G401.6 (cell line): ENCODE measurements around the gene INTS1.

Experiments used
- FAIRE-seq: peaks from 2 replicates; lab custom pipeline; 2012; peaks lifted over from hg19 to GRCh38; lab: Jason Lieb, UNC

The INTS1 gene

GRCh38 chr7:1541431-1542162 lies 37.4 kb upstream of the INTS1 start:
- FAIRE-seq: no peak

DNA sequence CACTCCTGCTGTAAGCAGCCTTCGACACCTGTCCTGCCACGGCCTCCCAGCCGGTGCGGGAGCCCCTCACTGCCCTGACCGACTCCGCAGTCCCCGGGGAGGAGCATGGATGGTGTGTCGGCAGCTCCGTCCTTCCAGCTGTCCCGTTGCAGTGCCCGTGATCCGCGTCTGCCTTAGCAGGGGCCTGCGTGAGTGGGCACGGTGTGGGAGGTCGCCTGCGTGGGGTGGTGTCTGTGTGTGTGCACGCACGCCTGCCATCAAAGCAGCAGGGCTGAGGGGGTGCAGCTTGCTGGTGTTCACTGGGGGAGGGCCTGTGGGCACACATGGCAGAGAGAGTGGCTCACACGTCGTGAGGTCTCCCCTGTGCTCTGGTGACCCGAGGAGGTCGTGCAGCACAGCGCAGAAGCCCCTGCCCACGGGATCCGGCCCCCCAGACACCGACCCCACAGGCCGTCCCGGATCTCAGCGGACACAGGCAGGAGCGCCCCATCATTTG lies 36.6 kb upstream of the INTS1 start:
- no peak for FAIRE-seq

- no peak for FAIRE-seq
Measured at GRCh38 chr7:1539882-1540775, 35.9 kb upstream of the INTS1 start.

DNA sequence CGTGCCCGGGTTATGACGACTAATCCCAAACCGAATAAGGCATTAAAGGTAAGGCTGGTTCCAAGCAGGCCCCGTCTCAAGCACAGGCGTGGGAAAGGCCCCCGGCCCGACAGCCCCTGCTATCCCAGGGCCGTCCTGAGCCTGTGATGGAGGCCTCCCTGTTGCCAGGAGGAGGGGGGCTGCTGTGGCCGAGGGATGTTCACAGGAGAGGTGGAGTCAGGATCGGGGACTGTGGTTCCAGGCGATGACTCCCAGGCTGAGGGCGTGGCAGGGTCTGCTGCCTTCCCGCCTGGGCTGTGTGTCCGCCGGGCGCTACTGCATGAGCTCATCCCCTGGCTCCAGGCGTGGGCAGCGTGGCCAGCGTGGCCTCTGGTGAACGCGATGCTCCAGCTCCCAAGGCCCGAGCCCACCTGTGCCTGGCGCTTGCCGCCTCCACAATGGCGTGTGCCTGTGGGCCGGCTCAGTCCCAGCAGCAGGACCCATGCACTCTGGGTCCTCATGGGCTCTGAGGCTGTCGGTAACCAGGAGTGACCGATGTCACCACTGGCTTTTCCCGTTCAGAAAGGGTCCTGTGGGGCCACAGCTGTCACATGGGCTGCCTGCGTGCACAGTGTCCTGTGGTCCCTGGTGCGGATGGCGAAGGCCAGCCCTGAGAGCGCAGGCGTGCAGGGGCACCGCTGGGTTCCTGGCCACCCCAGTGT lies 35.1 kb upstream of the INTS1 start:
- FAIRE-seq: no peak

GRCh38 chr7:1538544-1539180 lies 34.5 kb upstream of the INTS1 start:
- FAIRE-seq: no peak

DNA sequence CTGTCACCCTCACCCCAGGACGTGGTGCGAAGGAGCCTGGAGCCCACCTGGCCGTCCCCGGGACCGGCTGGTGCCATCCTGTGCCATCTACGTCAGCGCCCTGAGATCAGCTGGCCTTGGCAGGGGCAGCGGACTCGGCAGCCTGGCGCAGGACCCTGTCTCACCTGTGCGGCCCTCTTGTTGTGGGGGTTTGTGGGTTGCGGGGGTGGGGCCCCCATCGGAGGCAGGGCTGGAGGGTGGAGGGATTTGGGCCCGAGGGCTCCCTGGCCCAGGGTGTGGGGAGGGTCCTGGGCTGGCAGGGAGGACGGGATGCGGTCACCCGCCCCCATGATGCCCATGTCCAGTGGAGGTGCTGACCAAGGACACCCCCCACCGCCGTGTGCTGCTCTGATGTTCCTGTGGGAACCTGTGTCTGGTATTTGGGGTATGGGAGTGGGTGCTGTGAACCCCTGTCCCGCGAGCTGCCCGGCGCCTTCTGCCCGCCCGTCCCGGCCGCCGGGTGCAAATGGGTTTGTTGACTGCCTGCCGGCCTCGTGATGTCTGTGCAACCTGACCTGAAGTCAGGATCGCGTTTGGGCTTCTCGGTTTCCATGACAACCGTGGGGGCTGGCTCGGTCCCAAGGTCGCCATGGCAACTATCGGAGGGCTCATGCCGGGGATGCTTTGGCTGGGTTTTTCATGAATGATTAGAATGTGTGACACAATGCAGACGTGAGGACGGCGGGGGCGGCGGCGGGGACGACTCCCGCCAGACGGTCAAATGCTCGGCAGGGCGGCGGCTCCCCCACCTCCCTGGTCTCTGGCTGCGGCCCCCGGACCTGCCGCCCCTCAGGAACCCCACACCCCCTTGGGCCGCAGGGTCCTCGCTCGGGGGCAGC lies 33.6 kb upstream of the INTS1 start:
- no peak for FAIRE-seq

- peak; percentile 90 for FAIRE-seq
Measured at GRCh38 chr7:1536743-1537534, 32.8 kb upstream of the INTS1 start.

- peak; percentile 88 for FAIRE-seq
Measured at GRCh38 chr7:1536455-1536742, 32.2 kb upstream of the INTS1 start.

- no peak for FAIRE-seq
Measured at GRCh38 chr7:1535701-1536454, 31.7 kb upstream of the INTS1 start.

DNA sequence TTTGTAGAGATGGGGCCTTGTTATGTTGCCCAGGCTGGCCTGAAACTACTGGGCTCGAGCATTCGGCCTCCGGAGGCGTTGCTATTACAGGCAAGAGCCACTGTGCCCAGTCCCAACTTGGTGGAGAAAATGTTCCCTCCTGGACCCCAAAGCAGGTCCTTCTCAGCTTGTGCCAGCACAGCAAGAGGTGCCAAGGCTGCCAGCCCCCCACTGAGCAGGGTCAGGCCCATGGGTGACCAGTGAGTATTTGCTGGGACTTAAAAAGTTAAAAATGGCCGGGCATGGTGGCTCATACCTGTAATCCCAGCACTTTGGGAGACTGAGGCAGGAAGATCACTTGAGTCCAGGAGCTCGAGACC lies 30.9 kb upstream of the INTS1 start:
- FAIRE-seq: no peak

DNA sequence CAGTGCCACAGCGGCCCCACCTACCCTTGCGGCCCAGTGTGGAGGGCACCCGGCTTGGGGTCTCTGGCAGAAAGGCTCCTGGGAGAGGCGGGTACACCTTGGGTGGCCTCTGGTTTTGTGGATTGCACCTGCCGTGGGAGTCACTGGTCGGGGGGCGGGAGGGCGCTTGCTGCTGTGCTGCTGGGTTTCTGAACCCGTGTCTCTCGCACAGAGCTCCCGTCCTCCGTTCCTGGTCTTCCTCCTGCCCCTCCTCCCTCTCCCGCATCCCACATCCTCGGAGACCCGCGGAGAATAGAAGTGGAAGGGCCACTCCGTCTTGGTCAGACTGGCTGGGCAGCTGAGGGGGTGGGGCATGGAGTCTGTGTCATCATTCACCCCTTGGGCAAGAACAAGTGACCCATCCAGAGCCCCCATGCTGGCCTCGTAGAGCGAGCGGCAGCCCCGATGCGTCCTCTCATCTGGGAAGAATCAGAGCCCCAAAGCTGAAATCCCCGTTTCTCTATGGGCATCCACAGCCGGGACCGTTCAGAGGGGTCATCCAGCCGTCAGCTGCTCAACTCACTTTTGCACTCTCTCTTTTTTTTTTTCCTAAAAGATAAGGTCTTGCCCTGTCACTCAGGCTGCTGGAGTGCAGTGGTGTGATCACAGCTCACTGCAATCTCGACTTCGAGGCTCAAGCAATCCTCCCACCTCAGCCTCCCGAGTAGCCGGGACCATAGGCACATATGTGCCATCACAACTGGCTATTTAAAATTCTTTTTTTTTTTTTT lies 30.3 kb upstream of the INTS1 start:
- FAIRE-seq: no peak

DNA sequence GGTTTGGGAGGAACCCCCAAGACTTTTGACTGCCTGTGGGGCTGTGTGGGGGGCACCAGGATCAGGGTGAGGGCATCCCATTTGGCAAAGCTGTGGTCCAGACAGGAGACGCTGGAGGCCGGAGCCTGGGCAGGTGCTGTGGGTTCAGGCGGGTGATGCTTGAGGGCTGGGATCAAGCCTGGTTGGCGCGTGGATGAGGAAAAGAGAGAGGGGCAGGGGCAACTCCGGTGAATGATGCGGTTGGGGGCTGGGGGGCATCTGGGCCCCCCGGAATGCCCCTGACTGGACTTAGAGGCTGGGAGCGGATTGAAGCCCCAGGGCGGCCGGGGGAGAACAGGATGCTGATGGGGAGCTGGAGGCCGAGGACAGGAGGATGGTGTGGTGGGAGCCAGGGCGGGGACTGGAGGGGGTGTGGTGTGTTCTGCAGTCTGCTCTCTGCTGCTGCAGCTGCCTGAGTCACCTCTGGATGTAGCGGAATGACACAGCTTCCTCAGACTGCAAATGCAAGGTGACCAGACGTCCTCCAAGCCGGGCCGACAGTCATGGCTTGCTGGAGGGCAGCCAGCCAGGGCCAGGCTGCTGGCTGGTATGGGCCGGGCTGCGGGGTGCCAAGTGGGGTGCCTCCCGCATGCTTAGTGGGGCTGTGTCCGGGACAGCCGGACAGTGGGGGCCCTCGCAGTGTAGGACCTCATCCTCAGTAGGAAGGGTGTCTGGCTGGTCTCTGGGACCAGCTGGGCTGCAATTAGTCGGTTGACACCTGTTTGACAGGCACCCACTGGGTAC lies 29.5 kb upstream of the INTS1 start:
- peak; percentile 85 for FAIRE-seq

DNA sequence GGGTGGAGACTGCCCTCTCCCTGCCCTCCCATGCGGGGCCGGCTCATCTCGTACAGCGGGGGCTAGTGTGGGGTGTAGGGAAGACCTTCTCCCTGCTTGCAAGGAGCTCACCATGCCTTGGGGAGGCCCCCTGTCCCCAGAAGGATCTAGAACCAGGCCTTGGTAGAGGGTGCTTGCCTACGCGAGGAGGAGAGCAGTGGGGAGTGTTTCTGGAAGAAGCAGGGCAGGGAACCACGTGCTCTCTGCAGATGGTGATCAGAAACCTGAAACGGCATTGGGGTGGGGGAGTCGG lies 29.0 kb upstream of the INTS1 start:
- FAIRE-seq: no peak

GRCh38 chr7:1532456-1533254 lies 28.5 kb upstream of the INTS1 start:
- FAIRE-seq: peak; percentile 87

DNA sequence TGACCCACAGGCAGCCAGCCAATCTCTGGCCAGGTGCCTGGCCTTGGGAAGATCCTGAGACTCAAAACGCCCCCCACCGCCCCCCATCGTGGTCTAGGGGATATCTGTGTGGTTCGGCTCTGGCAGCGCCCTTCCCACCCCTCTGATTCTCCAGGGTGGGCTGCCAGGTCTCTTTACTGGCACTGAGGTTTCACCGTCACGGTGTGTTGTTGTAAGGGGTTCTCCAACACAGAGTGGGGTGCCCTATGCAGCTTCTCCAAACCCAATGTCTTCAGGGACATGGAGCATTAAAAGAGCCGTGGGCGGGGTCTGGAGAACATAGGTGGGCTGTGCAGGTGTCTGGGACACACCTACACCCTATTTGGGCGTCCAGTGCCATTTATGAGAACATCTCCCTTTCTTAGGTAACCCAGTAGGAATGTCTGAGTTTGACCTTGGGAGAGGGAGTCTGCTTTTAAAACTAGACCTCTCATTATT lies 27.8 kb upstream of the INTS1 start:
- no peak for FAIRE-seq

DNA sequence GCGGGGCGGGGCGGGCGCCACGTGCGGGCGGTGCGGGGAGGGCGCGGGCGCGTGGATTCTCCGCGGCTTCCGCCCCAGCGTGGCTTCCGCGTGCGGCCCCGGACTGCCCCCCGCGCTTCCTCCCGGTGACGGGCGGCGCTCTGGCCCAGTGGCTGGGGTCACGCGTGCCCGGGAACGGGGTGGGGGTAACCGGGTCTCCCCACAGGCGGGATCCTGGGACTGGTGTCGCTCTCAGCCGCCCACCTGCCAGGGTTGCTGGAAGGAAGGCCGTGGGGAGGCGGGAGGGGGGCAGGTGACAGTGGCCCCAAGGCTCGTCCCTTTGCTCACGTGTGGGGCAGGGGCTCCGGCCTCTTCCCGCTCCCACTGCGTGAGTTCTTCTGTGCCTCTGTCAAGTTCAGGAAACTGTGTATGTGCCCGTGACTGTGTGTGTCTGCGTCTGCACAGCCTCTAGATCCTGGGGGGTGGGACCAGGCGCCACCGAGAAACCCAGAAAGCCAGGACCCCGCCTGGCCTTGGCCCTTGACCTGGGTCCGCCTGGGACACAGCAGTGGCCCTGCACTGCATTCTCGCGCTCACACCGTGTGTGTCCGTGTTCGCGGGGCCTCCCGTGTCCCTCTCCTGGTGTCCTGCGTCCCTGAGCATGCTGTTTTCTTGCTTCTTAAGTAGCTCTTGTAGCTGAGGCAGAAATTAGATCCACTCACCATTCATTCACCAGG lies 27.2 kb upstream of the INTS1 start:
- no peak for FAIRE-seq

GRCh38 chr7:1530946-1531262 lies 26.7 kb upstream of the INTS1 start:
- no peak for FAIRE-seq
